GM21528 (cell line): ENCODE results near the gene JMJD1C.

Source experiments
- ATAC-seq: cut with Tn5 transposase; IDR thresholded peaks from one replicate; pipeline ENCODE4 v1.9.1; 2021; ENCODE audit warnings: mild to moderate bottlenecking, moderate library complexity; ENCODE audit not compliant: unreplicated experiment, low FRiP score

JMJD1C gene

DNA sequence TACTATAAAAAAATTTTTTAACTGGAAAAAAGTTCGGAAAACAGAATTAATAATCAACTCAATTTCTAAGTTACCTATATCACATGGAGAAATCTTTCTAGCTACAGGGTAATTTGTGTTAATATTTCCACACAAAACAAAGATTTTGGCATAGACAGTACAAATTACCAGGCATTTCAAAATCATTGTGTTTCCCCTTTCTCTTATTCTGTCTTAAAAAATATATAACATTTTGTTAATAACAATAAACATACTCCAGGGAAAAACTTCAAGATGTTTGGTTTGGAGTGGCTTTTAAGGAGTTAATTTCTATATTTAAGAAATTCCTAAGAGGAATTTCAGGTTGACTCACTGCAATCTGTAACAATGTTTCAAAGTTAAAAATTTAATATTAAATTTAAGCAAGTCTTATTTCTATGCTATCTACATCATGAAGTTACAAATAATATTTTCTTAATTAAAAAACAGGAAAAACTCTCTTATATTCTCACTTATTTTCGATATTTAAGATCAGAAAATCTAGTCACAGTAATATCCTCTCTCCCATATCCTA lies 200.0 kb downstream of the JMJD1C start:
- no peak for ATAC-seq

DNA sequence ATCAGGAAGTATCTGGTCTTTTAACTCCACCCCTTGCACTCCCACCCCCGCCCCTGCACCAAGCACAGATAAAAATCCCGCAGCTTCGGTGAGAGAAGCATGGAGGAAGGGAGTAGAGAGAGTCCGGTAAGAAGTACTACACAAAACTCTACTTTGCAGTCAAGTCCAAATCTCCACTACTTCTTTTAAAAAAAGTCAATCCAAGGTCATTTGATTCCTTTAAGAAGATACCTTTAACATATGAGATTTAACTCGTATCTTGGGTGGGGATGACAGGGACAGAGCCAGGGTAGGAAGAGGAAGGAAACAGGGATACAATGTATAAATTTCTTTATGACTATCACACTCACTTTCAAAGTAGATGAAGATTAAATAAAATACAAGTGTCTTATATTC lies 200.6 kb downstream of the JMJD1C start:
- ATAC-seq, result no peak

DNA sequence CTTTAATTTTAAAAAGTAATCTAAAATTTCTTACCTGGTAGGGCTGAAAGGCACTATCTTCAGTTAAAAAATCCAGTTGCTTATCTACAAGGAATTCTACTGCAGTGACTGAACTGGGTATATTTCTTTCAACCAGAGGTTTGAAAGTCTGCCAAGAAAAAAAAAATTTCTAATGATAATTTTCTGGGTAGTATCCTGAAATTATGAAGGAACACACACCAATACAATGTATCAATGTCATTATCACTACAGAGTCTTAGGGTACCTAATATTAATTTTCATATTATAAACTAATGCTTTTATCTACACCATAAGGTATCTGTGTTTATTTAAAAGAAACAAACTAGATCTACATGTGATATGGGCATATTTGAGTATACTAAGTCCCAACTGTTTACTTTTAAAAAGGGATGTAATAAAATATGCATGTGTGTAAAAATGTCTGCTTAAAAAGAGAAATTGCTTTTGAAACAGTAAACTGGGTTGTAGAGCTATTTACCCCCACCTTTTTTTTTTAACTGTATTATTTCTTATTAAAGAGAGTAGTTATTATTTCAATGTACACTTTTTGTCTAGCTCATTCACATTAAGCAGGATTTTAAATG lies 201.1 kb downstream of the JMJD1C start:
- no peak for ATAC-seq

DNA sequence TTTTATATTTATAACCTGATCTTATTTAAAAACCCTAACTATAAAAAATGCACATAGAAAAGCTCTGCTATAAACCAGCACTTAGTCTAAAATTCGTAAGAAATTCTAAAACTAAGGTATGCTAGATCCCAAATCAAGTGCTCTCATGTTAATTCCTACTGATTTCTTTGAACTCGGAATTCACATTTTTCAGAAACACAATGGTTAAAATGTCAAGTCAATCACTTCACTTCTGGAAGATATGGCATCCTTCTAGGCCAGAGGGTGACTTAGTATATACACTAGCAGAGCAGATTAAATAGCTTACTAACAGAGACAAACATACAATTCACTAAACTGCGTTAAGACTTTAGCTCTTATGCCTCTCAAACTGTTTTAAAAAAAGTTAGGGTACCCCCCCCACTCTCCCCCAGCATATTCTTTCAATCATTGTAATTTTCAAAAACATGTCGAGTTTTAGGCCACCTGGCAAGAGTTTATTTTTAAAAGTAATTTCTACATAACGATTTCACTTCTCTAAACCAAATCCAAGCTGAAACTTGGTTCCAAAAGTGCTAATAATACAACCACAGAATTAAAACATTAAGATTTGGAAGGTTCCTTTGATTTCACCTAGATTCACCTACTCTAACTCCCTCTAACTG lies 203.2 kb downstream of the JMJD1C start:
- no peak for ATAC-seq

DNA sequence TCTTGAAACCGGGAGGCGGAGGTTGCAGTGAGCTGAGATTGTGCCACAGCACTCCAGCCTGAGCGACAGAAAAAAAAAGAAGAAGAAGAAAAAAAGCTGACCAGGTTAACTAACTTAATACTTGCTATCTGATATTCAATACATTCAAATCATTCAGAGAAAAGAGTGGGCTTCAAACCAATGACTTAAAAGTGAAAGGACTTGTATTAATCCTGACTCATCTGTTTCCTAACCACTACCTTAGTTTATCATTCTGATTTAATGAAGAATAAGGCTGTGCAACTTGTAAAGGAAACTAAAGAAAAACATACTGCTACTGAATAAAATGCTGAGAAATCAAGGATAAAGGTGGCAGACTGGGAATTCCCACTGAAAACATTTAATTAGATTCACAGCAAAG lies 204.3 kb downstream of the JMJD1C start:
- ATAC-seq, result no peak

DNA sequence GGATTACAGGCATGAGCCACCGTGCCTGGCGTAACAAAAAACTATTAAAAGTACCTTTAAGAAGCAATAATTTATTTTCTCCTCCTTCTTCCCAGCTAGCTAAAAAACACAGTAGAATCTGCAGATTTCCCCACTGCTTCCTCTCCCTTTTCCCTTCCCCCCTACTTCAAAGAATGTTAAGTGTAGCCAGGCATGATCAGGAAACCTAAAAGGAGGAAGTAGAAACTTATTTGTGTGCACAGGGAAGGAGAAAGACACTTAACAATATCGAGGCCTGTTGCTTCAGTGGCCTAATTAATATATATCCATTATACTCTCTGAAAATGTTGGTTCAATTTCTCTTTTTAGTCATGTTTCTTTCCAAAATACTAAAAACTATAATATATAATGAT lies 204.9 kb downstream of the JMJD1C start:
- ATAC-seq, result no peak

DNA sequence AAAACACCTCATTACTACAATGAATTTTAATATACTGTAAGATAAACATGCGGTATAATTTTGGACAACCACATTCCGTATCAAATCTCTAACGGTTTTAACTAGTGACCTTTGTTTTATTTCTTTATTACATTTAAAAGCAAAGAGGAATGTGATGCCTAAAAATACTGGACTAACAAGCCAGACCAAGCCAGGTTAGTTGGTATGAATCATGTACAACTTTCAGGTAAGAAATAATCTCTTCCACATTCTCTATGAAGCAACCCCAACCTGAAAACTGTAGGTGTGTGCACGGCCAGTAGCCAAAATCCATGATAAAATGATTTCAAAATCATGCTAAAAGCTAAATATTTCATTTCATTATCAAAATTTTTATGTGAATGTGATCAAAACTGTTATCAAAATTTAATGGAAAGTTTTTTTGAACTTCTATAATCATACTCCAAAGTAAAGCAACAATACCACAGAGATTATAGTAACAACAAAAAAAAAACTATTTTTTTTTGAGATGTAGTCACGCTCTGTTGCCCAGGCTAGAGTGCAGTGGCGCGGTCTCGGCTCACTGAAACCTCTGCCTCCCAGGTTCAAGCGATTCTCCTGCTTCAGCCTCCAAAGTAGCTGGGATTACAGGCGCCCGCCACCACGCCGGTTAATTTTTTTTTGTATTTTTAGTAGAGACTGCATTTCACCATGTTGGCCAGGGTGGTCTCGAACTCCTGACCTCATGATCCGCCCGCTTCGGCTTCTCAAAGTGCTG lies 205.5 kb downstream of the JMJD1C start:
- no peak for ATAC-seq

DNA sequence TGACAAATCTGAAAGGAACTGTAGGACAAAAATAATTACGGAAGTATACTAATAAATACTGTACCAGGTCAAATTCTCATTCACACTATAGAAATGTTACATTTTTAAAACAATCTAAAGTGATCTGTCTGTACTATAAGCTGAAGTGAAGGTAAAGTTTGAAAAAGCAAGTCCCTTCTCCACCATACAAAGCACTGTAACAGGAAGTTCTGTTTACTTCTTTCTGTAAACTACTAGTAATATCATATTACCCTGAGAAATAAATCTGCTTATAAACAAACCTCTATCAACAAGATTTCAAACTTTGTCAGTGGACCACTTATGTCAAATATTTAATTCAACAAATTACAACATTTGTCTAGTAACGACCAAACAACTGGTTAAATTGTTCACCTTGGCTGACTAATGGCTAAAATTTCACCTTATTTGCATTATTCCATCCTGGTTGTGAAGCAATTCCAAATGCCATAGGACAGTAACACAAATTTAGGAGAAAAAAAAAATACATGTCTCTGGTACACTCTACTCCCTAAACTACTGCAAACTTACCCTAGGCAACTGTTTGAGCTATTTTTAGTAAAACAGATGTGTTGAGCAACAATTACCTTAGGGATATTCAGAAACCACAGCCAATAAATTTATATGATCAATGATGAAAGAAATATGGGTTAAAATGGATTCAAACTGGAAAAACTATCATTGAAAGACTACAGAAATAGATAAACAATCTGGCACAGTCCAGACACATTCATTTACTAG lies 206.7 kb downstream of the JMJD1C start:
- ATAC-seq, result no peak

DNA sequence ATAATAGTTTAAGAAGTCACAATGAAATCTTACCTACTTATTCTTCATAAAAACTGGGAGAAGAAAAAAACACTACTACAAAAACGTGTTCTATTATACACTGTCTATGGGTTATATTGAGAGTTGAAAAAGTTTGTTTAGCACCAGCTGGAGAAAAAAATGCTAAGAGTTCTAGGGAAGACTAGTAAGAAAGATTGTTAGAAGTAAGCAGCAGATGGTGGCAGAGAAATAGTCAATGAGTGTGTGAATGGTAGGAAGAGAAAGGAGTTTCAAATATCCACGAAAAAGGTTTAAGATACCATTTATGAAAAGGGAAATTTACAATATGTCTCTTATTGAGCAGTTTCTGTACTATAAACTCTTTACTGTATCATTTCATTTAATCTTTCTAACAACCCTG lies 208.0 kb downstream of the JMJD1C start:
- ATAC-seq, result no peak

DNA sequence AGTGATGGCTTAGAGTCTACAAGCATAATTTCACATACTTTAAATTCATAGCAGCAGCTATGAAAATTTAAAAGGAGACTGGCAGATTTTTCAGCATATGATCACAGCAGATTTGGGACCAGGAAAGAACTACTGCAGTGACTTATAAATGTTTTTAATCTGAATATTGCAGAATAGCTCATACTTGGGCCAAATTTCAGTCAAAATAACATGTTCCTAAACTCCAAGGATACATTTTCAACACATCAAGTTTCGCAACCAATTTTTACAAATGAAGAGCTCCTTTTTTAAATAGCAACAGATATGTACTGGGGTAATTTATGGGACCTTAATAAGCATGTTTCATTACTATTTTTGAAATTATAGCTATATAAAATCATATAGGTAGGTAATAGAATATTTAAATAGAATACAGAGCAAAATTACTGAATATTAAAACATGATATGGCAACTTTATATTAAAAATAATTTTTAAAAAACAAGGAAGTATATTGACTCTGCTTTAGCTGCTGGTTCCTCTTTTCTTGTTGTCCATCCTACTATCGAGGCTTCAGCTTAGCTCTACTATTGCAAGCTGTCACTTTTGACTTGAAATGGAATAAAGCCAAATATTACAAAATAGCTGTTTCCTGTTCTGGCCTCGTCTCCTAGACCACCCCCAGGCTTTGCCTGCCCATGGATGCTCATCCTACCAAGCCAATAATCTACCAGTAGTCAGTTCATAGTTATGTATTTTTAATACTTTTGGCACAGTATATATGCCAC lies 209.6 kb downstream of the JMJD1C start:
- no peak for ATAC-seq

DNA sequence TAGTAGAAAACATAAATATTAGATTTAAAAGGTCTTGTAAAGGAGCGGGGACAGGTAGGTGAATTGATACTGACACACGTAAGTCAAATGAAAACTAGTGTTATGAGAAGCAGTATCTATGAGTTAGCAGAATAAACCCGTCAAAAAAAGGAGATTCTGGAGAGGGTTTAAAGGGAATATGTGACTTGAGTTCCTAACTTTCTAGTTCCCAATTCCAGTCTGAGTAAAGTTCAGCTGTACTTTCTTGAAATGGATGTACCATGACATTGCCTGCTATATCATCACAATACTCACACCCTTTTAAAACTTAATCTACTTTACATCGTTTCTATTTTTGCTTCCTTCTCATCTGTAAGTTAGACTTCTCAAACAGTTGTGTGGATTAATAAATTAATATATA lies 210.5 kb downstream of the JMJD1C start:
- no peak for ATAC-seq

DNA sequence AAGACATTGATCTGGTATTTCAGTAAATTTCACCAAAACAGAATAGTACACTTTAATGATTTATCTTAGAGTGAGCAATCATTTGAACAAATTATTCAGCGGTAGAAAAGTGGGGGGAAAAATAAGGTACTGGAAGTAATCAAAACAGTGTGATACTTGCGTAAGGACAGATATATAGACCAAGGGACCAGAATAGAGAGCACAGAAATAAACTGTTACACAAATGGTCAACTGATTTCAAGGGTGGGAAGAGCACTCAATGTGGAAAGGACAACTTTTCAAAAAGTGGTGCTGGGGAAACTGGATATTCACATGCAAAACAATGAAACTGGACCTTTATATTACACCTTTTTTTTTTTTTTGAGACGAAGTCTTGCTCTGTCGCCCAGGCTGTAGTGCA lies 212.7 kb downstream of the JMJD1C start:
- ATAC-seq, result no peak

DNA sequence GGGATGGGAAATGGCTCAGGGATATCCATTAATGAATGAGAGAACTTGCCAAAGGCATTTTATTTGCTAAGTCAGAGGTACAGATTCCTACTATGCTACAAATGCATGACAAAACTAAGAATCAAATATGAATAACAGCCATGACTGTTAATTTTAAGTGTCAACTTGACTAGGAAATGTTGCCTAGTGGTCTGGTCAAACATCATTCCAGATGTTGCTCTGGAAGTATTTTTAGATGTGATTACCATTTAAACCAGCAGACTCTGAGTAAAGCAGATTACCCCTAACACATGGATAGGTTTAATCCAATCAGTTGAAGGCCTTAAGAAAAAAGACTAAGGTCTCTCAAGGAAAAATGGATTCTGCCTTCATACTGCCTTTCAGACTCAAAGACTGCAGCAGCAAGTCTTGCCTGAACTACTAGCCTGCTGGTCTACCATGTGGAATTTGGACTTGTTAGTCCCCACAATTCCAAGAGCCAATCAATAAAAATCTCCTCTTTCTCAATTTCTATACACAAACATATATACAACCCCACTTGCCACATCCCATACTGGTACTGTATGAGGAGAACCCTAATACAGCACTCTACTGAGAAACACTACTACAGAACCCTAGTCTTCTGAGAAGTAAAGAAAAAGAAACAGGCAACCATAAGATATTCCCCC lies 213.5 kb downstream of the JMJD1C start:
- no peak for ATAC-seq

DNA sequence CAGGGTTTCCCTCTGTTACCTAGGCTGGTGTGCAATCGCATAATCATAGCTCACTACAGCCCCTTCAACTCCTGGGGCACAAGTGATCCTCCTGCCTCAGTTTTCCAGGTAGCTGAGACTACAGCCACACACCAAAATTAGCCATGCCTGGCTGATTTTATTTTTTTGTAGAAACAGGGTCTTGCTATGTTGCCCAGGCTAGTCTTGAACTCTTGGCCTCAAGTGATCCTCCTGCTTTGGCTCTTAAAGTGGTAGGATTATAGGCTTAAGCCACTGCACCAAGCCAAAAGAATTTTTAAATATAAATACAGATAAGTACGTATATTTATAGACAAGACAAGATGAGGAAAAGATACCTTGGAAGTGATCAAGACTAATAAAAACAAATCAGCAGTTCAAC lies 215.7 kb downstream of the JMJD1C start:
- ATAC-seq, result no peak

DNA sequence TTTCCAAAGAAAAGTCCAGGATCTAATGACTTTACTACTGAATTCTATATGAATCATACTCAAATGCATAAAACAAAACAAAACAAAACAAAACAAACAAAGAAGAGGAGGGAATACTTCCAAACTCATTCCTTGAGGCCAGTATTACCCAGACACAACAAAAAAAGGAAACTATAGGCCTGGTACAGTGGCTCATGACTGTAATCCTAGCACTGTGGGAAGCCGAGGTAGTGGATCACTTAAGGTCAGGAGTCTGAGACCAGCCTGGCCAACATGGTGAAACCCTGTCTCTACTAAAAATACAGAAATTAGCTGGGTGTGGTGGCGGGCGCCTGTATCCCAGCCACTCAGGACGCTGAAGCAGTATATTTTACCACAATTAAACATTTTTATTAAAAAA lies 218.0 kb downstream of the JMJD1C start:
- ATAC-seq, result no peak

DNA sequence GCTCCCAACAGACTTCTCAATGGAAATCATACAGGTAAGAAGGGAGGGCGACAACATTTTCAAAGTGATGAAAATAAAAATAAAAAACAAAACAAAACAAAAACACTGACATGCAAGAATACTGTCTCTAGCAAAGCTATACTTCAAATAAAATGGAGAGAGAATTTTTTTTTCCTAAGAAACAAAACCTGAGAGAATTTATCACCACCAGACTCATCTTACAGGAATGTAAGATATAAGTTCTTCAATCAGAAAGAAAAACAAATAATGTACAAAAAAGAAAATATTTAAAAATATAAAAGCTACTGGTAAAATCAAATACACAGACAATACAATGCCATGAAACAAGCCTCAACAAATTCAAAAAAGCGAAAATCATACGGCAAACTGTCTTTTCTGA lies 219.4 kb downstream of the JMJD1C start:
- ATAC-seq, result no peak

DNA sequence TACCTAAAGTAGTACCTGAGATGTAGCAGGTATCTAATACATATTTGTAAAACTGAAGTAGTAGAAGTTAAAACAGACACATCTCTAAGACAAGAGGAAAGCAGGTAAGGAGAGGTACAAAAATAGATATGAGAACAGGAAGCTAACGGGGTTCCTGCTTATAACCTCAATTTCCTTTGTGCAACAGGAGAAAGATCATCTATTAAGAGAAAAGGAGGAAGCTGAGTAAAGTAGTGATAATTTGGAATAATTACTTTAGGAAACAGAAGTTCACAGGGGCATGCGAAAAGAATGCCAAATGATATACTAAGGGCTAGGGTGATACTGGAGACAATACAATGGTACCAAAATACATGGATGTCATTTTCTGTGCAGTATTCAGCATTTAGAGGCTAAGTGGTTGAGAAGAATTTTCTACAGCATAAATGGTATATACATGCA lies 223.9 kb downstream of the JMJD1C start:
- no peak for ATAC-seq

DNA sequence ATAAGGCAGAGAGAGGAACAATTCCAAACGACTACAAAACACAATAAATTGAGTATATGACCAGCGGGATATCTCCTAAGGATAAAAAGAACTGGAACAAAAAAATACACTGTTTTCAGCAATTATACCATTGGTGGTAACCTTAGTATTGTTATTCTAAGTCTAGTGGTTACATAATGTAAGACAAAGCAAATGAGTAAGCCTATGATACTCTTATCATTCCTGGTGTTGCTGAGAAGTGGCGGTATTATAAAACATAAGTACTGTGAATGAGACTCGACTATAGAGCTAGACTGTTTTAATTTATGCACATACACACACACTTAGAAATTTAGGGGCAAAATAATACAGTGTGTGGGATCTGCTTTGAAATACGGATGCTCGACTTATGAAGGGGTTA lies 225.0 kb downstream of the JMJD1C start:
- no peak for ATAC-seq

DNA sequence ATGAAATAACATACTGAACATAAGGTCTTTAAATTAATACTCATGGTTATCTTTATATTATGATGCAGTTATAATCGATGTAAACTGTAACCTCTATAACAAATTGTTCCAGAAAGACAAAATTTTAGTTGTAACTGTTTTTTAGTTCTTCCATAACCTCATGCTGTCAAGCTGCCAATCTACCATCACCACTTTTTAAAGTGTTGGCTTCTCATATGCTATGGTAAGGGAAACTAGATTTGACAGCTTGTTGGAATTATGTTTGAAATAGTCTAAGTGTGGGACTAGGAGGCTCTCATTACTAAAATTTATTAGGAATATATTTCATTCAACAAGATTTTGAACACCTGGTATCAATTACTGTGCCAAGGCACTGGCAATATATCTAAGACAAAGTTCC lies 227.3 kb downstream of the JMJD1C start:
- ATAC-seq, result no peak

DNA sequence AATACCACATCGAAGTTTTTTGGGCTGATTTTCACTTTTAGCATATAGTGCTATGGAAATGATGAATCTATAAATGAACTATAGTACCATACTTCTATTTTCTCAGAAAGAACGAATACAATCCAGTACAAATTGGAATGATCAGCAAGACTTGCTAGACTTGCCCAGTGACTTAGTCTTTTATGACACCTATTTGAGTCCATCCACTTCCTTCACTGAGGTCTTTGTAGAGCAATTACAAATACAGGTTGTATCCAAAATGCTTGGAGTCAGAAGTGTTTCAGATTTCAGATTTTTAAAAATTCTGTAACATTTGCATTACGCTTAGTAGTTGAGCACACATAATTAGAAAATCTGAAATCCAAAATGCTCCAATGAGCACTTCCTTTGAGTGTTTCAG lies 228.4 kb downstream of the JMJD1C start:
- ATAC-seq, result no peak
